Stimulated activated CD8-positive, alpha-beta memory T cell treated with anti-CD3 and anti-CD28 coated beads, Interleukin-12 subunit alpha, Interleukin-12 subunit beta, amount 100 ng/mL, for 4 hours (primary cell): ENCODE measurements around the gene EXD2.
"Not testable (repeated sequence)": the region's sequence is repeated elsewhere in the genome, so short reads cannot be mapped to it uniquely, and the experiment has no call there.

Experiments used
- DNase-seq: peaks from one replicate; pipeline ENCODE4 v3.0.0-alpha.2; 2020; ENCODE audit warnings: low read depth

EXD2 gene

GRCh38 chr14:69193721-69194120 is 2.4 kb downstream of the EXD2 start:
- no peak for DNase-seq

GRCh38 chr14:69199786-69200185 is 8.5 kb downstream of the EXD2 start:
- DNase-seq = no peak

- no peak for DNase-seq
Measured at GRCh38 chr14:69204753-69205152, 13.5 kb downstream of the EXD2 start.

- no peak for DNase-seq
Measured at GRCh38 chr14:69207435-69208041, 16.2 kb downstream of the EXD2 start.

- DNase-seq = no peak
Measured at GRCh38 chr14:69208666-69209065, 17.4 kb downstream of the EXD2 start.

- DNase-seq = no peak
Measured at GRCh38 chr14:69214393-69214792, 23.1 kb downstream of the EXD2 start.

- DNase-seq = not testable (repeated sequence)
Measured at GRCh38 chr14:69217663-69218062, 26.4 kb downstream of the EXD2 start.

- no peak for DNase-seq
Measured at GRCh38 chr14:69224946-69225345, 33.6 kb downstream of the EXD2 start.

GRCh38 chr14:69226178-69226577 is 34.9 kb downstream of the EXD2 start:
- no peak for DNase-seq

GRCh38 chr14:69226736-69227135 is 35.4 kb downstream of the EXD2 start:
- no peak for DNase-seq

- no peak for DNase-seq
Measured at GRCh38 chr14:69231486-69231885, 40.2 kb downstream of the EXD2 start.

GRCh38 chr14:69232388-69232787 is 41.1 kb downstream of the EXD2 start:
- DNase-seq = no peak

- no peak for DNase-seq
Measured at GRCh38 chr14:69234106-69234505, 42.8 kb downstream of the EXD2 start.

- DNase-seq = no peak
Measured at GRCh38 chr14:69235708-69236107, 44.4 kb downstream of the EXD2 start.

- no peak for DNase-seq
Measured at GRCh38 chr14:69237142-69237541, 45.8 kb downstream of the EXD2 start.

GRCh38 chr14:69237584-69237983 is 46.3 kb downstream of the EXD2 start:
- DNase-seq = no peak

GRCh38 chr14:69238883-69239282 is 47.6 kb downstream of the EXD2 start:
- DNase-seq = no peak

GRCh38 chr14:69240527-69241173 is 49.4 kb downstream of the EXD2 start:
- DNase-seq = no peak

- DNase-seq = no peak
Measured at GRCh38 chr14:69241577-69241976, 50.3 kb downstream of the EXD2 start.

- no peak for DNase-seq
Measured at GRCh38 chr14:69242311-69243224, 51.3 kb downstream of the EXD2 start.

GRCh38 chr14:69244946-69245345 is 53.6 kb downstream of the EXD2 start:
- no peak for DNase-seq

GRCh38 chr14:69246331-69246730 is 55.0 kb downstream of the EXD2 start:
- DNase-seq = no peak
